Endodermal cell (in vitro differentiated cells): ENCODE measurements around the gene DCN. TPM values are rescaled to one million over a fixed set of nuclear protein-coding genes. Genes with fewer than 3 reads are reported as not detected.
"Not testable (repeated sequence)": the region's sequence is repeated elsewhere in the genome, so short reads cannot be mapped to it uniquely, and the experiment has no call there.

ENCODE experiments used
- DNase-seq: peaks from one replicate; pipeline ENCODE4 v3.0.0-alpha.2; 2017
- H3K27ac ChIP-seq: 2 replicates; pipeline ENCODE4 v1.5.1; 2013; ENCODE audit warnings: mild to moderate bottlenecking, low read depth, low read length, moderate library complexity
- H3K27me3 ChIP-seq: 2 replicates; pipeline ENCODE4 v1.6.1; 2013; ENCODE audit warnings: mild to moderate bottlenecking, low read length, moderate library complexity; ENCODE audit not compliant: insufficient read depth, control insufficient read depth, poor library complexity, severe bottlenecking
- H3K36me3 ChIP-seq: 2 replicates; pipeline ENCODE4 v1.7.0; 2013; ENCODE audit warnings: mild to moderate bottlenecking, low read length, moderate library complexity; ENCODE audit not compliant: control insufficient read depth, insufficient read depth
- H3K4me1 ChIP-seq: one replicate; pipeline ENCODE4 v1.7.0; 2013; ENCODE audit warnings: low read length; ENCODE audit not compliant: control insufficient read depth, insufficient read depth
- H3K4me3 ChIP-seq: 2 replicates; pipeline ENCODE4 v1.5.1; 2013; ENCODE audit warnings: mild to moderate bottlenecking, low read length, moderate library complexity
- H3K9ac ChIP-seq: 2 replicates; pipeline ENCODE4 v1.6.1; 2013; ENCODE audit warnings: mild to moderate bottlenecking, low read length, moderate library complexity; ENCODE audit not compliant: poor library complexity, severe bottlenecking; ENCODE audit errors: extremely low read depth
- H3K9me3 ChIP-seq: 2 replicates; pipeline ENCODE4 v1.6.1; 2013; ENCODE audit warnings: mild to moderate bottlenecking, low read length, moderate library complexity; ENCODE audit not compliant: control insufficient read depth
- H3K27ac Mint-ChIP-seq: 2 replicates; pipeline ENCODE4 v1.8.0; 2020; ENCODE audit warnings: mixed read lengths
- H3K27me3 Mint-ChIP-seq: 2 replicates; pipeline ENCODE4 v1.8.0; 2021; ENCODE audit warnings: mild to moderate bottlenecking, mixed read lengths; ENCODE audit not compliant: insufficient read depth
- H3K36me3 Mint-ChIP-seq: 2 replicates; pipeline ENCODE4 v1.8.0; 2020; ENCODE audit warnings: low read depth, mixed read lengths
- H3K4me1 Mint-ChIP-seq: 2 replicates; pipeline ENCODE4 v1.8.0; 2020; ENCODE audit warnings: mixed read lengths
- H3K4me3 Mint-ChIP-seq: 2 replicates; pipeline ENCODE4 v1.8.0; 2020; ENCODE audit warnings: mild to moderate bottlenecking, moderate library complexity, mixed read lengths
- H3K9me3 Mint-ChIP-seq: 2 replicates; pipeline ENCODE4 v1.8.0; 2020; ENCODE audit warnings: mild to moderate bottlenecking, mixed read lengths
- CTCF ChIP-seq: fragments of 200-600 bp; sonication (generic); conservative IDR thresholded peaks from 2 replicates; pipeline ENCODE4 v1.5.0; 2021; ENCODE audit warnings: antibody characterized with exemption, mild to moderate bottlenecking
- WGBS, 2 experiments: methylation state at CpG; one replicate each; pipeline versions ENCODE4 v1.1.5 to v1.1.7; 2013; ENCODE audit warnings: missing lambda C conversion rate in 2 of 2, mixed read lengths in 1 of 2; ENCODE audit not compliant: insufficient coverage in 1 of 2, insufficient read length in 1 of 2; 5-methylcytosine and 5-hydroxymethylcytosine counted together
- total RNA-seq, 2 donors: library from RNA; stranded (reverse); fragmentation: NEBNext Ultra II Directional in 1 of 2; extraction: Animal tissue kit (Norgen Biotek cat#: 25700) in 1 of 2; gene quantifications; 2 replicates in 1 of 2; 3 replicates in 1 of 2; pipeline ENCODE4 v1.2.1, GENCODE V29; 2021

Gene DCN
- total RNA-seq, 2 donors from 2014 or later, result not detected

GRCh38 chr12:91210144-91210543, 27.5 kb upstream of the DCN start:
- Histone ChIP-seq H3K9ac (no peak overlapping the region), H3K27ac (no peak overlapping the region), H3K9me3 (no peaks in the 10 kb centered on the region), H3K4me3 (no peak overlapping the region), H3K27me3 (no peaks in the 10 kb centered on the region), H3K36me3 (no peaks in the 10 kb centered on the region), H3K4me1 (no peaks in the 10 kb centered on the region)
- DNase-seq, result peak; percentile 51
- H3K9me3 Mint-ChIP-seq, result no peaks in the 10 kb centered on the region
- no peak for TF ChIP-seq CTCF
- H3K4me1 Mint-ChIP-seq, result peaks cover 6% of the 10 kb centered on the region
- H3K4me3 Mint-ChIP-seq, result no peak overlapping the region
- H3K27me3 Mint-ChIP-seq, result peaks cover 12% of the 10 kb centered on the region
- H3K27ac Mint-ChIP-seq, result peak overlapping the region; percentile 33
- no peaks in the 10 kb centered on the region for H3K36me3 Mint-ChIP-seq

- H3K27ac ChIP-seq, H3K4me3 ChIP-seq, H3K36me3 Mint-ChIP-seq, H3K4me3 Mint-ChIP-seq, H3K9ac ChIP-seq, H3K9me3 ChIP-seq, DNase-seq, H3K27me3 ChIP-seq, H3K4me1 ChIP-seq, H3K36me3 ChIP-seq, H3K27ac Mint-ChIP-seq, H3K9me3 Mint-ChIP-seq: not testable (repeated sequence)
- Mint-ChIP-seq H3K4me1 (peaks cover 12% of the 10 kb centered on the region), H3K27me3 (peaks cover 21% of the 10 kb centered on the region)
Measured at GRCh38 chr12:91207301-91207700, 24.7 kb upstream of the DCN start.

GRCh38 chr12:91205811-91206210, 23.2 kb upstream of the DCN start:
- H3K9ac ChIP-seq, result no peak overlapping the region
- H3K36me3 ChIP-seq, result no peaks in the 10 kb centered on the region
- H3K9me3 ChIP-seq, result no peaks in the 10 kb centered on the region
- Mint-ChIP-seq H3K36me3 (no peaks in the 10 kb centered on the region), H3K4me3 (no peak overlapping the region), H3K27me3 (peaks cover 21% of the 10 kb centered on the region), H3K4me1 (peaks cover 12% of the 10 kb centered on the region), H3K27ac (no peak overlapping the region), H3K9me3 (no peaks in the 10 kb centered on the region)
- H3K4me1 ChIP-seq, result no peaks in the 10 kb centered on the region
- H3K27ac ChIP-seq, result no peak overlapping the region
- no peak for DNase-seq
- no peak for TF ChIP-seq CTCF
- H3K27me3 ChIP-seq, result no peaks in the 10 kb centered on the region
- 75 to 81% methylated on average over 1 of the region's 1 CpG for WGBS, 2 experiments
- no peak overlapping the region for H3K4me3 ChIP-seq

- H3K9ac ChIP-seq, result no peak overlapping the region
- Mint-ChIP-seq H3K9me3 (no peaks in the 10 kb centered on the region), H3K27me3 (peaks cover 21% of the 10 kb centered on the region), H3K4me3 (no peak overlapping the region), H3K4me1 (peaks cover 7% of the 10 kb centered on the region), H3K27ac (no peak overlapping the region), H3K36me3 (no peaks in the 10 kb centered on the region)
- H3K4me3 ChIP-seq, result no peak overlapping the region
- H3K36me3 ChIP-seq, result no peaks in the 10 kb centered on the region
- TF ChIP-seq CTCF, result no peak
- H3K9me3 ChIP-seq, result no peaks in the 10 kb centered on the region
- no peaks in the 10 kb centered on the region for H3K4me1 ChIP-seq
- no peak for DNase-seq
- WGBS, 2 experiments, result 92 to 93% methylated on average over 3 to 4 of the region's 4 CpGs
- no peaks in the 10 kb centered on the region for H3K27me3 ChIP-seq
- no peak overlapping the region for H3K27ac ChIP-seq
Measured at GRCh38 chr12:91204421-91204820, 21.8 kb upstream of the DCN start.
